ENCODE results near the gene SAC3D1.

The SAC3D1 gene

GRCh38 chr11:65058419-65059054 lies 17.5 kb downstream of the SAC3D1 start, which contains the start of gene NAALADL1:
NAALADL1 (minus strand) TSS chr11:65058553; CDS start chr11:65058521, 32 bp downstream.
- no peak for DNase-seq
- Histone ChIP-seq H2AK5ac (ENCODE audit: low read length, severe bottlenecking) (no peak within 1 kb of the TSS), H3K4ac (ENCODE audit: low read depth in 1 of 2, low read length in 2 of 2) (no peak within 1 kb of the TSS), H3K27ac (ENCODE audit: low read length, poor library complexity, severe bottlenecking) (no peak within 1 kb of the TSS), H3K14ac (ENCODE audit: low read length in 2 of 2) (no peak within 1 kb of the TSS), H2BK12ac (ENCODE audit: low read length in 2 of 2) (no peak within 1 kb of the TSS), H3K4me3 (ENCODE audit: insufficient read depth in 1 of 2, low read depth in 1 of 2, low read length in 2 of 2) (no peak within 1 kb of the TSS), H3K23ac (ENCODE audit: low read length in 2 of 2) (no peak within 1 kb of the TSS), H3K9ac (ENCODE audit: low read length) (no peak within 1 kb of the TSS), H3K79me1 (replicated peaks; ENCODE audit: low read length, poor library complexity, severe bottlenecking) (no peaks in the 10 kb centered on the region), H3K18ac (ENCODE audit: low read depth in 1 of 2, low read length in 2 of 2) (no peak within 1 kb of the TSS), H4K8ac (ENCODE audit: low read length) (no peak within 1 kb of the TSS), H3K4me1 (ENCODE audit: control insufficient read depth, insufficient read depth, low read depth, low read length) (peaks cover 1% of the 10 kb centered on the region), H3K27me3 (ENCODE audit: control insufficient read depth in 1 of 2, insufficient read depth in 1 of 2, low read length in 2 of 2) (peaks cover 14 to 32% of the 10 kb centered on the region in 2 experiments), H2BK120ac (ENCODE audit: low read depth, low read length) (no peak within 1 kb of the TSS), H2BK5ac (ENCODE audit: low read depth, low read length, poor library complexity, severe bottlenecking) (no peak within 1 kb of the TSS), H4K91ac (ENCODE audit: low read length) (no peak within 1 kb of the TSS), H3K36me3 (ENCODE audit: control insufficient read depth in 1 of 2, insufficient read depth in 2 of 2, low read depth in 1 of 2, low read length in 2 of 2) (no peaks in the 10 kb centered on the region), H2AFZ (ENCODE audit: low read depth, low read length) (no peak within 1 kb of the TSS), H3K9me3 (ENCODE audit: control insufficient read depth, low read length) (no peaks in the 10 kb centered on the region), H3K4me2 (ENCODE audit: low read length, poor library complexity, severe bottlenecking) (no peak within 1 kb of the TSS), H2BK15ac (ENCODE audit: low read depth, poor library complexity, severe bottlenecking) (no peak within 1 kb of the TSS)
- WGBS, result 90% methylated on average over 5 of the region's 8 CpGs

DNA sequence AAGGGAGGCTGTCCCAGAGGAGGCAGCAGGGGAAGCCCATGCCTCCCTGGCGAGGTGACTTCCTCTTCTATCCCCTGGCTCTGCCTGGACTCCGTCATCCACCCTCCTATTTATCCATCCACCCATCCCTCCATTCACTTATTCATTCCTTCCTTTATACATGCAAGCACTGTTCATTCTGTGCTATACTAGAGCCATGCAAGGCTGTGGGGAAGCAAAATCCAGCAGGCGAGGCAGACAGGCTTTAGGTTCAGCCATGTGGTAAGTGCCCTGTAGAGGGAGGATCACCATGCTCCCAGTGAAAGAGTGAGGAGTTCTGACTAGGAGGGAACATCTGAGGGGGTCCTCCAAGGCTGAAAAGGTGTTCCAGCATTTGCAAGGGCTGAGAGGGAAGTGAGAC lies 18.5 kb downstream of the SAC3D1 start:
- Histone ChIP-seq H3K36me3 (ENCODE audit: control insufficient read depth in 1 of 2, insufficient read depth in 2 of 2, low read depth in 1 of 2, low read length in 2 of 2) (no peaks in the 10 kb centered on the region), H3K4me1 (ENCODE audit: control insufficient read depth, insufficient read depth, low read depth, low read length) (peaks cover 1% of the 10 kb centered on the region), H4K91ac (ENCODE audit: low read length) (no peak overlapping the region), H3K14ac (ENCODE audit: low read length in 2 of 2) (no peak overlapping the region), H2BK12ac (ENCODE audit: low read length in 2 of 2) (no peak overlapping the region), H3K4me2 (ENCODE audit: low read length, poor library complexity, severe bottlenecking) (no peak overlapping the region), H3K18ac (ENCODE audit: low read depth in 1 of 2, low read length in 2 of 2) (no peak overlapping the region), H2BK15ac (ENCODE audit: low read depth, poor library complexity, severe bottlenecking) (no peak overlapping the region), H2BK120ac (ENCODE audit: low read depth, low read length) (no peak overlapping the region), H2AFZ (ENCODE audit: low read depth, low read length) (no peak overlapping the region), H3K23ac (ENCODE audit: low read length in 2 of 2) (no peak overlapping the region), H3K9me3 (ENCODE audit: control insufficient read depth, low read length) (no peaks in the 10 kb centered on the region), H4K8ac (ENCODE audit: low read length) (no peak overlapping the region), H3K4ac (ENCODE audit: low read depth in 1 of 2, low read length in 2 of 2) (no peak overlapping the region), H3K4me3 (ENCODE audit: insufficient read depth in 1 of 2, low read depth in 1 of 2, low read length in 2 of 2) (no peak overlapping the region), H3K9ac (ENCODE audit: low read length) (no peak overlapping the region), H2BK5ac (ENCODE audit: low read depth, low read length, poor library complexity, severe bottlenecking) (no peak overlapping the region), H2AK5ac (ENCODE audit: low read length, severe bottlenecking) (no peak overlapping the region), H3K27me3 (ENCODE audit: control insufficient read depth in 1 of 2, insufficient read depth in 1 of 2, low read length in 2 of 2) (peaks cover 6 to 22% of the 10 kb centered on the region in 2 experiments), H3K79me1 (replicated peaks; ENCODE audit: low read length, poor library complexity, severe bottlenecking) (no peaks in the 10 kb centered on the region), H3K27ac (ENCODE audit: low read length, poor library complexity, severe bottlenecking) (no peak overlapping the region)
- WGBS, result 42% methylated on average over 3 of the region's 3 CpGs
- DNase-seq, result no peak

GRCh38 chr11:65059959-65060824 lies 19.2 kb downstream of the SAC3D1 start:
- H3K79me1 ChIP-seq (replicated peaks; ENCODE audit: low read length, poor library complexity, severe bottlenecking), result no peaks in the 10 kb centered on the region

GRCh38 chr11:65060913-65061408 lies 20.0 kb downstream of the SAC3D1 start:
- H3K79me1 ChIP-seq (replicated peaks; ENCODE audit: low read length, poor library complexity, severe bottlenecking), result no peaks in the 10 kb centered on the region
- no peak overlapping the region for H2BK15ac ChIP-seq (ENCODE audit: low read depth, poor library complexity, severe bottlenecking)
- H2AFZ ChIP-seq (ENCODE audit: low read depth, low read length), result no peak overlapping the region
- no peak overlapping the region for H3K4me2 ChIP-seq (ENCODE audit: low read length, poor library complexity, severe bottlenecking)
- no peak overlapping the region for H3K4ac ChIP-seq (ENCODE audit: low read depth in 1 of 2, low read length in 2 of 2)
- H2BK5ac ChIP-seq (ENCODE audit: low read depth, low read length, poor library complexity, severe bottlenecking), result no peak overlapping the region
- H3K4me1 ChIP-seq (ENCODE audit: control insufficient read depth, insufficient read depth, low read depth, low read length), result peaks cover 1% of the 10 kb centered on the region
- H4K91ac ChIP-seq (ENCODE audit: low read length), result no peak overlapping the region
- no peak overlapping the region for H2BK120ac ChIP-seq (ENCODE audit: low read depth, low read length)
- H3K9me3 ChIP-seq (ENCODE audit: control insufficient read depth, low read length), result no peaks in the 10 kb centered on the region
- no peak overlapping the region for H3K14ac ChIP-seq (ENCODE audit: low read length in 2 of 2)
- peaks cover 3 to 17% of the 10 kb centered on the region in 2 experiments for H3K27me3 ChIP-seq (ENCODE audit: control insufficient read depth in 1 of 2, insufficient read depth in 1 of 2, low read length in 2 of 2)
- no peak overlapping the region for H2BK12ac ChIP-seq (ENCODE audit: low read length in 2 of 2)
- no peak for DNase-seq
- no peak overlapping the region for H4K8ac ChIP-seq (ENCODE audit: low read length)
- 63% methylated on average over 9 of the region's 9 CpGs for WGBS
- no peak overlapping the region for H3K9ac ChIP-seq (ENCODE audit: low read length)
- no peak overlapping the region for H3K23ac ChIP-seq (ENCODE audit: low read length in 2 of 2)
- no peak overlapping the region for H3K27ac ChIP-seq (ENCODE audit: low read length, poor library complexity, severe bottlenecking)
- H3K18ac ChIP-seq (ENCODE audit: low read depth in 1 of 2, low read length in 2 of 2), result no peak overlapping the region
- no peaks in the 10 kb centered on the region for H3K36me3 ChIP-seq (ENCODE audit: control insufficient read depth in 1 of 2, insufficient read depth in 2 of 2, low read depth in 1 of 2, low read length in 2 of 2)
- H2AK5ac ChIP-seq (ENCODE audit: low read length, severe bottlenecking), result no peak overlapping the region
- no peak overlapping the region for H3K4me3 ChIP-seq (ENCODE audit: insufficient read depth in 1 of 2, low read depth in 1 of 2, low read length in 2 of 2)

More at GRCh38 chr11:65059959-65060824, 19.2 kb downstream of the SAC3D1 start:
- Histone ChIP-seq H3K4me3 (ENCODE audit: insufficient read depth in 1 of 2, low read depth in 1 of 2, low read length in 2 of 2) (no peak overlapping the region), H2BK120ac (ENCODE audit: low read depth, low read length) (no peak overlapping the region), H3K4me1 (ENCODE audit: control insufficient read depth, insufficient read depth, low read depth, low read length) (peaks cover 1% of the 10 kb centered on the region), H3K27me3 (ENCODE audit: control insufficient read depth in 1 of 2, insufficient read depth in 1 of 2, low read length in 2 of 2) (peaks cover 3 to 17% of the 10 kb centered on the region in 2 experiments), H2AK5ac (ENCODE audit: low read length, severe bottlenecking) (no peak overlapping the region), H3K27ac (ENCODE audit: low read length, poor library complexity, severe bottlenecking) (no peak overlapping the region), H2BK15ac (ENCODE audit: low read depth, poor library complexity, severe bottlenecking) (no peak overlapping the region), H3K4ac (ENCODE audit: low read depth in 1 of 2, low read length in 2 of 2) (no peak overlapping the region), H2AFZ (ENCODE audit: low read depth, low read length) (no peak overlapping the region), H3K9me3 (ENCODE audit: control insufficient read depth, low read length) (no peaks in the 10 kb centered on the region), H3K18ac (ENCODE audit: low read depth in 1 of 2, low read length in 2 of 2) (no peak overlapping the region), H2BK12ac (ENCODE audit: low read length in 2 of 2) (no peak overlapping the region), H2BK5ac (ENCODE audit: low read depth, low read length, poor library complexity, severe bottlenecking) (no peak overlapping the region), H3K4me2 (ENCODE audit: low read length, poor library complexity, severe bottlenecking) (no peak overlapping the region), H3K23ac (ENCODE audit: low read length in 2 of 2) (no peak overlapping the region), H3K36me3 (ENCODE audit: control insufficient read depth in 1 of 2, insufficient read depth in 2 of 2, low read depth in 1 of 2, low read length in 2 of 2) (no peaks in the 10 kb centered on the region), H4K91ac (ENCODE audit: low read length) (no peak overlapping the region), H3K9ac (ENCODE audit: low read length) (no peak overlapping the region), H4K8ac (ENCODE audit: low read length) (no peak overlapping the region), H3K14ac (ENCODE audit: low read length in 2 of 2) (no peak overlapping the region)
- peak; percentile 60 for DNase-seq
- WGBS, result 65% methylated on average over 8 of the region's 10 CpGs
